ENCODE measurements around the gene ZNF608. TPM values are rescaled to one million over a fixed set of nuclear protein-coding genes. Genes with fewer than 3 reads are reported as not detected.

Gene ZNF608
- total RNA-seq, 2 donors from 2014 or later: 13.5 to 30.4 TPM

GRCh38 chr5:124735169-124735858 lies 11.1 kb downstream of the ZNF608 start:
- Histone ChIP-seq H3K9me3 (no peaks in the 10 kb centered on the region), H3K27me3 (replicated peaks; ENCODE audit: insufficient read depth) (no peaks in the 10 kb centered on the region), H3K27ac (no peak overlapping the region), H3K36me3 (no peaks in the 10 kb centered on the region), H3K4me3 (peak overlapping the region; percentile 69), H3K4me1 (ENCODE audit: control insufficient read depth in 1 of 2, low read depth in 2 of 2) (peaks cover 12 to 45% of the 10 kb centered on the region in 2 donors)
- DNase-seq (ENCODE audit: low spot score) (no peak), ATAC-seq (ENCODE audit: insufficient number of reproducible peaks, low FRiP score, low read depth) (no peak)
- no peak for TF ChIP-seq CTCF (IDR thresholded peaks at IDR 0.05)

- ATAC-seq (ENCODE audit: insufficient number of reproducible peaks, low FRiP score, low read depth): no peak
- peak overlapping the region; percentile 69 for H3K4me3 ChIP-seq
- TF ChIP-seq CTCF (IDR thresholded peaks at IDR 0.05): no peak
- DNase-seq (ENCODE audit: low spot score): no peak
- H3K4me1 ChIP-seq (ENCODE audit: control insufficient read depth in 1 of 2, low read depth in 2 of 2): peaks cover 12 to 45% of the 10 kb centered on the region in 2 donors
- no peak overlapping the region for H3K27ac ChIP-seq
- H3K27me3 ChIP-seq (replicated peaks; ENCODE audit: insufficient read depth): no peaks in the 10 kb centered on the region
- no peaks in the 10 kb centered on the region for H3K9me3 ChIP-seq
- H3K36me3 ChIP-seq: no peaks in the 10 kb centered on the region
These were observed 11.8 kb downstream of the ZNF608 start for GRCh38 chr5:124734574-124735168.

GRCh38 chr5:124733329-124733650 lies 13.1 kb downstream of the ZNF608 start:
- no peak for TF ChIP-seq CTCF (IDR thresholded peaks at IDR 0.05)
- Histone ChIP-seq H3K4me1 (ENCODE audit: control insufficient read depth in 1 of 2, low read depth in 2 of 2) (peaks cover 12 to 34% of the 10 kb centered on the region in 2 donors), H3K9me3 (no peaks in the 10 kb centered on the region), H3K27ac (no peak overlapping the region), H3K4me3 (no peak overlapping the region), H3K36me3 (no peaks in the 10 kb centered on the region), H3K27me3 (replicated peaks; ENCODE audit: insufficient read depth) (no peaks in the 10 kb centered on the region)
- ATAC-seq (ENCODE audit: insufficient number of reproducible peaks, low FRiP score, low read depth) (no peak), DNase-seq (ENCODE audit: low spot score) (no peak)

GRCh38 chr5:124732428-124733328 lies 13.8 kb downstream of the ZNF608 start:
- Histone ChIP-seq H3K4me3 (no peak overlapping the region), H3K27ac (no peak overlapping the region), H3K4me1 (ENCODE audit: control insufficient read depth in 1 of 2, low read depth in 2 of 2) (peaks cover 12 to 28% of the 10 kb centered on the region in 2 donors), H3K9me3 (no peaks in the 10 kb centered on the region), H3K27me3 (replicated peaks; ENCODE audit: insufficient read depth) (no peaks in the 10 kb centered on the region), H3K36me3 (no peaks in the 10 kb centered on the region)
- DNase-seq (ENCODE audit: low spot score): no peak
- ATAC-seq (ENCODE audit: insufficient number of reproducible peaks, low FRiP score, low read depth): no peak
- no peak for TF ChIP-seq CTCF (IDR thresholded peaks at IDR 0.05)

GRCh38 chr5:124730381-124730780 lies 16.1 kb downstream of the ZNF608 start:
- Histone ChIP-seq H3K4me1 (ENCODE audit: control insufficient read depth in 1 of 2, low read depth in 2 of 2) (peaks cover 6 to 16% of the 10 kb centered on the region in 2 donors), H3K36me3 (no peaks in the 10 kb centered on the region), H3K27ac (no peak overlapping the region), H3K9me3 (no peaks in the 10 kb centered on the region), H3K4me3 (no peak overlapping the region), H3K27me3 (replicated peaks; ENCODE audit: insufficient read depth) (no peaks in the 10 kb centered on the region)
- TF ChIP-seq CTCF (IDR thresholded peaks at IDR 0.05): no peak
- ATAC-seq (ENCODE audit: insufficient number of reproducible peaks, low FRiP score, low read depth): no peak
- no peak for DNase-seq (ENCODE audit: low spot score)

Data from thoracic aorta (tissue), 2 donors.